HepG2 (cell line): ENCODE measurements around the gene ZG16. TPM values are rescaled to one million over a fixed set of nuclear protein-coding genes. Genes with fewer than 3 reads are reported as not detected.
A peak's percentile ranks its signal among the peaks of the same experiment; 100 is the strongest.

ENCODE experiments used
- ATF7-NPFF ChIP-seq: sonication (generic); formaldehyde crosslinking; IDR thresholded peaks from 2 replicates; pipeline ENCODE4 v1.8.1; 2023; ENCODE audit warnings: mild to moderate bottlenecking, low read depth, missing genetic modification reagents, moderate library complexity
- HBP1 ChIP-seq: IDR thresholded peaks from 2 replicates; pipeline ENCODE4 v1.6.1; 2016; ENCODE audit warnings: low read depth, control low read depth
- MTA1 ChIP-seq: sonication (generic); formaldehyde crosslinking; IDR thresholded peaks from 2 replicates; pipeline ENCODE4 v1.4.0; 2020; ENCODE audit warnings: missing genetic modification reagents, mild to moderate bottlenecking, borderline replicate concordance
- SRY ChIP-seq: sonication (generic); formaldehyde crosslinking; IDR thresholded peaks from 2 replicates; pipeline ENCODE4 v1.8.0; 2022; ENCODE audit warnings: mild to moderate bottlenecking, missing genetic modification reagents
- TFAP4 ChIP-seq: sonication (generic); IDR thresholded peaks from 2 replicates; pipeline ENCODE4 v1.6.1; 2016; ENCODE audit warnings: low read depth, borderline replicate concordance
- ZNF687 ChIP-seq: sonication (generic); formaldehyde crosslinking; IDR thresholded peaks from 2 replicates; pipeline ENCODE4 v1.5.1; 2020; ENCODE audit warnings: mild to moderate bottlenecking, missing genetic modification reagents, moderate library complexity
- polyA plus RNA-seq, 8 experiments: library from polyadenylated mRNA; depleted of rRNA in 3 of 8; stranded (reverse) in 7 of 8; unstranded in 1 of 8; fragments of >200 nt; fragmentation: Illumina TruSeq in 4 of 8; extraction: Trizol in 4 of 8; gene quantifications; 2 replicates each; pipeline versions ENCODE4 v1.2.1 to v1.2.3, GENCODE V29; 2011 to 2016; ENCODE audit warnings: low read depth in 4 of 8, missing spikeins in 1 of 8, mixed read lengths in 1 of 8; ENCODE audit not compliant: insufficient read depth in 1 of 8
- total RNA-seq, 5 experiments: library from RNA; depleted of rRNA; stranded (reverse); fragments of >200 nt; fragmentation: Illumina TruSeq; extraction: Trizol; gene quantifications; 2 replicates each; pipeline ENCODE4 v1.2.3, GENCODE V29; 2016; ENCODE audit warnings: low read depth in 1 of 5

Gene ZG16
- total and polyA plus RNA-seq, 2 of the 13 experiments (the other 11 are each of a cell fraction or from before 2014, with no cell fraction given): 0.04 to 0.07 TPM

- peak; percentile 33; the same call in 1 of the 2 replicates for TF ChIP-seq MTA1 (CRISPR knock-in tag)
- no peak for TF ChIP-seq ATF7-NPFF
- no peak for TF ChIP-seq TFAP4
- 0 out of 2 replicates have a peak, but pooled peaks have one; percentile 11 for TF ChIP-seq SRY (CRISPR knock-in tag)
- TF ChIP-seq ZNF687 (CRISPR knock-in tag): peak; percentile 59
- 0 out of 2 replicates have a peak, but pooled peaks have one; percentile 9 for TF ChIP-seq HBP1
These were observed 47.3 kb downstream of the ZG16 start (continued) for GRCh38 chr16:29825145-29826044.
